SU-DHL-6 (cell line): ENCODE measurements around the gene TRIM59.

Experiments used
- H2AFZ ChIP-seq: fragments of 200-600 bp; sonication (generic); 2 replicates; pipeline ENCODE4 v1.6.1; 2014; ENCODE audit warnings: low read depth, mild to moderate bottlenecking, moderate library complexity, mixed read lengths, antibody characterized with exemption, low read length; ENCODE audit not compliant: severe bottlenecking
- H3F3A ChIP-seq: fragments of 200-600 bp; shearing (Covaris generic); 2 replicates; pipeline ENCODE4 v1.6.0; 2016; ENCODE audit warnings: antibody characterized with exemption, mild to moderate bottlenecking; ENCODE audit not compliant: insufficient read depth
- H3K27ac ChIP-seq: fragments of 200-600 bp; sonication (generic); 2 replicates; pipeline ENCODE4 v1.5.1; 2016; ENCODE audit warnings: low read depth, mild to moderate bottlenecking, low read length, moderate library complexity, mixed read lengths
- H3K27me3 ChIP-seq: fragments of 200-600 bp; sonication (generic), shearing (Covaris generic); 2 replicates; pipeline ENCODE4 v1.6.0; 2014; ENCODE audit warnings: mild to moderate bottlenecking, low read length
- H3K36me3 ChIP-seq: fragments of 200-600 bp; sonication (generic); 2 replicates; pipeline ENCODE4 v1.6.1; 2014; ENCODE audit warnings: mild to moderate bottlenecking, low read length, mixed read lengths
- H3K4me2 ChIP-seq: fragments of 300-600, 200-600 bp; shearing (Covaris generic), sonication (generic); 2 replicates; pipeline ENCODE4 v1.6.0; 2014; ENCODE audit warnings: low read length, low read depth, mild to moderate bottlenecking; ENCODE audit not compliant: poor library complexity, severe bottlenecking
- H3K4me3 ChIP-seq: fragments of 200-600 bp; sonication (generic); 2 replicates; pipeline ENCODE4 v1.5.1; 2014; ENCODE audit warnings: antibody characterized with exemption, low read length, mild to moderate bottlenecking, mixed read lengths; ENCODE audit not compliant: insufficient read depth, poor library complexity, severe bottlenecking
- H3K79me2 ChIP-seq: fragments of 200-600 bp; sonication (generic); 2 replicates; pipeline ENCODE4 v1.6.1; 2014; ENCODE audit warnings: mild to moderate bottlenecking, low read length, moderate library complexity; ENCODE audit not compliant: insufficient read depth
- H3K9ac ChIP-seq: fragments of 200-600 bp; sonication (generic); 2 replicates; pipeline ENCODE4 v1.7.0; 2014; ENCODE audit warnings: mild to moderate bottlenecking, low read length
- H3K9me2 ChIP-seq: fragments of 200-600 bp; sonication (generic); replicated peaks from 2 replicates; pipeline ENCODE4 v1.6.1; 2014; ENCODE audit warnings: low read length; ENCODE audit not compliant: insufficient read depth
- H3K9me3 ChIP-seq: fragments of 200-600 bp; sonication (generic); 2 replicates; pipeline ENCODE4 v1.6.1; 2014; ENCODE audit warnings: low read length, mixed read lengths; ENCODE audit not compliant: insufficient read depth
- H4K20me1 ChIP-seq: fragments of 200-600 bp; sonication (generic); 2 replicates; pipeline ENCODE4 v1.6.1; 2014; ENCODE audit warnings: low read depth, mild to moderate bottlenecking, antibody characterized with exemption, low read length, moderate library complexity, mixed read lengths
- EZH2phosphoT487 ChIP-seq: fragments of 200-600 bp; sonication (generic), shearing (Covaris generic); conservative IDR thresholded peaks from 2 replicates; pipeline ENCODE4 v1.6.1; 2018; ENCODE audit warnings: mild to moderate bottlenecking, antibody characterized with exemption, low read length, moderate library complexity, mixed read lengths
- TF ChIP-seq, protein P1 (sequence below): fragments of 200-600 bp; sonication (generic); IDR thresholded peaks from one replicate; pipeline ENCODE4 v1.5.1; 2017; ENCODE audit warnings: antibody characterized with exemption, mild to moderate bottlenecking, low read length, moderate library complexity; ENCODE audit not compliant: insufficient read depth, poor library complexity, severe bottlenecking

TRIM59 gene

DNA sequence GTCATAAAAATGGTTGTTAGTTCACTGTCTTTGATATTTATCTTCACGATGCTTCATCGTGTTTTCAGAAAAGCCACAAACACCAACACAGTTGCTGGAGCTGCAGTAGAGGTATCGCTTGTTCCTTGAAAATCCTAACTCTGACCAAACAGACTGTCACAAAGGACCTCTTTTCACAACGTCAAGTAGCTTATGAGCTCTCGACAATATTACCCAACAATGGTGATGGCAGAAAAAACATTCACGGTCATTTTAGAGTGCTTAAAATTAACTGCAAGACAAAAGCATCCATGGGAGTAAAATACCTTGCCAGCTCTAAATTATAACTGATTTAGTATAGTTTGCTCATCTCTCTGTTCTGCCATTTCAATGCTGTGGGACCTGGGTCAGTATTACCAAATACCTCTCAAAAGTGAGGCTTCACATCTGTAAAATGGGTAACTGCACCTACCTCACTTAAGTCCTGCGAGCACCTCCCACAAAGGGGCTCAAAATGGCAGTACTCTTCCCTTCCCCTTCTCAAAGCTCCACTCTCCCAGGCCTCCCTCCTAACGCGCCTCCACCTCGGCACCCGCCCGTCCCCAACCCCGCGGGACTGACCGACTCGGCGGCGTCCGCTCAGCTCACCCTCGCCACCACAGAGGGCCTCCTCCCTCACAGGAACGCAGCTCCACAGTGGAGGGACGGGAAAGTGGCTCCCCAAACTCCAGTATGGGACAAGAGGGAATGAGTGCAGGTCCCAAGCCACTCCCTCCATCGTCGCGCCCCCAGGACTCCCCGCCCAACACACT lies 546 bp downstream of the TRIM59 start:
- TF ChIP-seq, protein P1, sequence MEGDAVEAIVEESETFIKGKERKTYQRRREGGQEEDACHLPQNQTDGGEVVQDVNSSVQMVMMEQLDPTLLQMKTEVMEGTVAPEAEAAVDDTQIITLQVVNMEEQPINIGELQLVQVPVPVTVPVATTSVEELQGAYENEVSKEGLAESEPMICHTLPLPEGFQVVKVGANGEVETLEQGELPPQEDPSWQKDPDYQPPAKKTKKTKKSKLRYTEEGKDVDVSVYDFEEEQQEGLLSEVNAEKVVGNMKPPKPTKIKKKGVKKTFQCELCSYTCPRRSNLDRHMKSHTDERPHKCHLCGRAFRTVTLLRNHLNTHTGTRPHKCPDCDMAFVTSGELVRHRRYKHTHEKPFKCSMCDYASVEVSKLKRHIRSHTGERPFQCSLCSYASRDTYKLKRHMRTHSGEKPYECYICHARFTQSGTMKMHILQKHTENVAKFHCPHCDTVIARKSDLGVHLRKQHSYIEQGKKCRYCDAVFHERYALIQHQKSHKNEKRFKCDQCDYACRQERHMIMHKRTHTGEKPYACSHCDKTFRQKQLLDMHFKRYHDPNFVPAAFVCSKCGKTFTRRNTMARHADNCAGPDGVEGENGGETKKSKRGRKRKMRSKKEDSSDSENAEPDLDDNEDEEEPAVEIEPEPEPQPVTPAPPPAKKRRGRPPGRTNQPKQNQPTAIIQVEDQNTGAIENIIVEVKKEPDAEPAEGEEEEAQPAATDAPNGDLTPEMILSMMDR, result no peak
- TF ChIP-seq EZH2phosphoT487, result no peak
- H3K4me2 ChIP-seq, result peak overlapping the region; percentile 100
- peak overlapping the region; percentile 68 for H2AFZ ChIP-seq
- peaks cover 54% of the 10 kb centered on the region for H3K79me2 ChIP-seq
- H4K20me1 ChIP-seq, result no peaks in the 10 kb centered on the region; the same call in 1 of the 2 replicates
- H3K9me3 ChIP-seq, result no peaks in the 10 kb centered on the region
- peaks cover 37% of the 10 kb centered on the region for H3K36me3 ChIP-seq
- peak overlapping the region; percentile 90 for H3K27ac ChIP-seq
- H3K27me3 ChIP-seq, result no peaks in the 10 kb centered on the region
- peak overlapping the region; percentile 96 for H3K4me3 ChIP-seq
- peaks cover 14% of the 10 kb centered on the region for H3F3A ChIP-seq
- H3K9me2 ChIP-seq, result no peaks in the 10 kb centered on the region
- peak overlapping the region; percentile 98 for H3K9ac ChIP-seq

DNA sequence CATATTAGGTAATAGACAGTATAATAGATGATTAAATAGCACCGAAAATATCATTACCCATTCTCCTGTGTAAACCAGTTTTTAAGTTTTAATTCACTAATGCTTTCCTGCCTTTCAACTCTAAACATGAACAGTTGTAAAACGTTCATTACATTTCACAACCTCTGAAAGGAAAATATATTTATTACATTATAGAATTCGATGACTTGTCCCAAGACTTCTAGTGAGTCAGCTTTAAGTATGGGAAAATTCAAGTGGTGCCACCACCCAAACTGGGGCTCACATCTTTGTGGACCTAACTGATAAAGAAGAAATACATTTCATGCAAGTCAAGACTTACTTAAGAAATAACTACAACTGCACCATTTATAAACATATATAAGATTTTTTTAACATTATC lies 2.0 kb downstream of the TRIM59 start:
- no peaks in the 10 kb centered on the region; the same call in 1 of the 2 replicates for H4K20me1 ChIP-seq
- H3K27me3 ChIP-seq, result no peaks in the 10 kb centered on the region
- no peaks in the 10 kb centered on the region for H3K9me3 ChIP-seq
- peak overlapping the region; percentile 98 for H3K9ac ChIP-seq
- peaks cover 41% of the 10 kb centered on the region for H3K36me3 ChIP-seq
- peak overlapping the region; percentile 96 for H3K4me3 ChIP-seq
- no peak overlapping the region for H2AFZ ChIP-seq
- H3K27ac ChIP-seq, result peak overlapping the region; percentile 90; the same call in 1 of the 2 replicates
- peaks cover 23% of the 10 kb centered on the region for H3F3A ChIP-seq
- TF ChIP-seq, protein P1, result no peak
- no peak for TF ChIP-seq EZH2phosphoT487
- peaks cover 69% of the 10 kb centered on the region for H3K79me2 ChIP-seq
- no peaks in the 10 kb centered on the region for H3K9me2 ChIP-seq
- H3K4me2 ChIP-seq, result peak overlapping the region; percentile 100

DNA sequence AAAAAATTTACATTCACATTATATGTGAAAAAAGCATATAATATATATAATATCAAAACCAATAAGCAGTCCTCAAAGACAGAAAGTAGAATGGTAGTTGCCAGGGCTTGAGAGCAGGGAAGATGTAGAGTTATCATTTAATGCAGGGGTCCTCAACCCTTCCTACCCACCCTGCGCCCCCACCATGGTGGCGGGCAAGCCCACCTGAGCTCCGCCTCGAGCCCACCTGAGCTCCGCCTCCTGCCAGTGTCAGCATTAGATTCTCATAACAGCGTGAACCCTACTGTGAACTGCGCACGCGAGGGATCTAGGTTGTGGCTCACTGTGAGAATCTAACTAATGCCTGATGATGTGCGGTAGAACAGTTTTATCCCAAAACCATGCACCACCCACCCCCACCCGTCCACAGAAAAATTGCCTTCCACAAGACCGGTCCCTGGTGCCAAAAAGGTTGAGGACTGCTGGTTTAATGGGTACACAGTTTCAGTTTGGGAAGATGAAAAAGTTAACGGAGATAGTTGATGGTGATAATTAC lies 3.0 kb downstream of the TRIM59 start:
- H3K9me3 ChIP-seq, result no peaks in the 10 kb centered on the region

DNA sequence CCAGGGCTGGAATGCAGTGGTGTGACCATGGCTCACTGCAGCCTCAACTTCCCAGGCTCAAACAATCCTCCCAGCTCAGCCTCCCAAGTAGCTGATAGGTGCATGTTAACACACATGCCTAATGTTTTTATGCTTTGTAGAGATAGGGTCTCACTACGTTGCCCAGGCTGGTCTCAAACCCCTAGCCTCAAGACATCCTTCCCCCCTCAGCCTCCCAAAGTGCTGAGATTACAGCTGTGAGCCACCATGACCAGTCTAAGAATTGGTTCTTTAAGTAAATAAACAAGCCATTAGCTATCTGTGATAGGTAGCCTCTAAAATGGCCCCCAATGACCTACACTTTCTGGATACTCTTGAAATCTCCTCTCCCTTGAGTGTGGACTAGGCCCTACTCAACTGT lies 3.7 kb downstream of the TRIM59 start:
- H3K27me3 ChIP-seq, result no peaks in the 10 kb centered on the region

More for the DNA sequence above, 3.0 kb downstream of the TRIM59 start:
- Histone ChIP-seq H3K4me3 (no peak overlapping the region), H2AFZ (no peak overlapping the region), H3K36me3 (peaks cover 41% of the 10 kb centered on the region), H3K79me2 (peaks cover 79% of the 10 kb centered on the region), H3K9ac (no peak overlapping the region), H3K9me2 (no peaks in the 10 kb centered on the region), H3K27ac (no peak overlapping the region), H3F3A (peaks cover 27% of the 10 kb centered on the region), H4K20me1 (no peaks in the 10 kb centered on the region; the same call in 1 of the 2 replicates), H3K27me3 (no peaks in the 10 kb centered on the region), H3K4me2 (peak overlapping the region; percentile 100)
- TF ChIP-seq EZH2phosphoT487, result no peak

More for the DNA sequence above, 3.7 kb downstream of the TRIM59 start:
- Histone ChIP-seq H2AFZ (no peak overlapping the region), H3K36me3 (peaks cover 41% of the 10 kb centered on the region), H3K79me2 (peaks cover 86% of the 10 kb centered on the region), H3K4me2 (peak overlapping the region; percentile 100), H3F3A (peaks cover 30% of the 10 kb centered on the region), H3K9me2 (no peaks in the 10 kb centered on the region), H3K9ac (no peak overlapping the region), H3K27ac (no peak overlapping the region), H3K4me3 (no peak overlapping the region), H3K9me3 (no peaks in the 10 kb centered on the region), H4K20me1 (no peaks in the 10 kb centered on the region; the same call in 1 of the 2 replicates)
- TF ChIP-seq EZH2phosphoT487, result no peak
- TF ChIP-seq, protein P1, result no peak
